ENCODE measurements around the gene KANK4. TPM values are rescaled to one million over a fixed set of nuclear protein-coding genes. Genes with fewer than 3 reads are reported as not detected.

KANK4 gene
- total and polyA plus RNA-seq, 2 of the 8 experiments (the other 6 are each of a cell fraction or from before 2014, with no cell fraction given): 0.22 to 0.26 TPM

DNA sequence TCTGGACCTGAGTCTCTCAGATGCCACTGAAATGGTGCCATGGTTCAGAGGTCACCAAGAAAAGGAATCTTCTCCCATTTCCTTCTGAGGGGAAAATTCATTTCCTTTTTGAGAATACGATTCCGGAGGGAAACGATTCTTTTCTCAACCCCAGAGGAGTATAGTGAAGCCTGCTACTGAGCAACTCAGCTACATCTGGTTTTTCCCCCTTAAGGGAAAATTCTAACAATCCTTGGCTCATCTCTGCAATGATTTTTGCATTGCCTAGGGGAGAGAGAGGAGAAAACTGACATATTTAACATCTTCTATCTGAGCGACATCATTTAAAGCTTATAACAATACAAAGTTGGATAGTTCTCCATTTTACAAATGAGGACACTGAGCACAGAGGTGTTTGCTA lies 22.4 kb upstream of the KANK4 start (continued):
- TF ChIP-seq RFX5 (IDR thresholded peaks at IDR 0.05; ENCODE audit: borderline replicate concordance, low read depth, low read length): no peak
- TF ChIP-seq ASH2L (IDR thresholded peaks at IDR 0.05; ENCODE audit: low read length): no peak

All from H1 (cell line).